GM12878 (cell line): ENCODE data around the gene DNAH2.

ENCODE experiments used
- ASH2L ChIP-seq: fragments of 300-600, 200-600 bp; sonication (generic); IDR thresholded peaks from 2 replicates; pipeline ENCODE4 v1.6.1; 2017; ENCODE audit warnings: low read depth, mild to moderate bottlenecking, borderline replicate concordance
- CREM ChIP-seq: IDR thresholded peaks from 2 replicates; pipeline ENCODE4 v1.6.1; 2014; ENCODE audit warnings: antibody characterized with exemption, low read depth
- GABPA ChIP-seq: IDR thresholded peaks from 2 replicates; pipeline ENCODE4 v1.6.1; 2014; ENCODE audit warnings: antibody characterized with exemption, low read depth, mild to moderate bottlenecking, inconsistent platforms
- KDM1A ChIP-seq: fragments of 200-600 bp; sonication (generic); IDR thresholded peaks from 2 replicates; pipeline ENCODE4 v1.6.1; 2016; ENCODE audit warnings: borderline replicate concordance
- TAF1 ChIP-seq: IDR thresholded peaks from 2 replicates; pipeline ENCODE4 v1.6.1; 2011; ENCODE audit warnings: mild to moderate bottlenecking, low read depth, low read length, borderline replicate concordance
- TCF12 ChIP-seq: IDR thresholded peaks from 2 replicates; pipeline ENCODE4 v1.6.1; 2011; ENCODE audit warnings: low read depth, mild to moderate bottlenecking, low read length
- TF ChIP-seq, protein P1 (sequence below), 3 experiments: IDR thresholded peaks in 2 of 3; conservative IDR thresholded peaks in 1 of 3; 2 replicates each; pipeline ENCODE4 v1.5.1; 2011; ENCODE audit warnings: low read depth in 3 of 3, low read length in 3 of 3, mild to moderate bottlenecking in 3 of 3, control low read depth in 2 of 3, moderate library complexity in 2 of 3, inconsistent platforms in 1 of 3, mixed read lengths in 1 of 3; ENCODE audit not compliant: control insufficient read depth in 2 of 3, insufficient read depth in 1 of 3; ENCODE audit errors: extremely low read depth in 1 of 3
- TF ChIP-seq, protein P2 (sequence below): IDR thresholded peaks from 2 replicates; pipeline ENCODE4 v1.6.1; 2012; ENCODE audit warnings: mild to moderate bottlenecking, low read depth, low read length
- TF ChIP-seq, protein P3 (sequence below): IDR thresholded peaks from 2 replicates; pipeline ENCODE4 v1.6.1; 2011; ENCODE audit warnings: low read depth, mild to moderate bottlenecking, low read length, moderate library complexity, borderline replicate concordance; ENCODE audit errors: extremely low read depth

DNA sequence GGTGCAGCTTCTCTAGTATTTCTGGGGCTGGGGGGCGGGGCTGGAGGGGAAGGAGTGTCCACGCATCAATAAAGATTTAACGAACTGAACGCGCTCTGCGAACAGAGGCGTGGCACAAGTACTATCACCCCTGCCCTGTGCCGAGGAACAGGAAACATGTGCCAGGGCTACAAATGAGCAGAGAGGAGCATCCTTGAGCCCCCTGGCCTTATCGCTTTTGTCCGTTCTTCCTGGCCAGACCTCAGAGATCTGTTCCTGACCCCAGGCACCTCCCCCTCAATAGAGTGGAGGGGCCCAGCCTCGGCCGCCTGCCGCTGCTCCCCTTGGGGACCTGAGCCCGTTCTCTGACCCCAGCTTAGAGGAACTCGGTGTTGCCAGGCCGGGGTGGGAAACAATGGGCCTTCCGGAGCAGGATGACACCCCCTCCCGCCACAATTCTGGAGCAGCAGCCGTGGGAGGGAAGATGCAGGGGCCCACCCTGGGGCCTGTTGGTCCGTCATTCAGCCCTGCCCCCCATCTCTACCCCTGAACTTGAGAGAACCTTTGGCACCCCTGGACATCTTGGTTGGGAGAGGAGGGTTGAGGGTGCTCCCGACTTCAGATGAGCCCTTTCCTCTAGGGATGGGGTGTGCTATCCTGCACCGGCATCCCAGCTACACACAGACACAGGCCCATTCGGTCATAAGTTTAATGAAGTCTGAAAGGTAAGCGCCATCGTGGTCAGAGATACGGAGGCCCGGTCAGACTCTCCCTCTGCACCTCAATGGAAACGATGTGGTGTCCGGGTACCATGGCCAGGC, 138.7 kb downstream of the DNAH2 start:
- TF ChIP-seq, protein P1, sequence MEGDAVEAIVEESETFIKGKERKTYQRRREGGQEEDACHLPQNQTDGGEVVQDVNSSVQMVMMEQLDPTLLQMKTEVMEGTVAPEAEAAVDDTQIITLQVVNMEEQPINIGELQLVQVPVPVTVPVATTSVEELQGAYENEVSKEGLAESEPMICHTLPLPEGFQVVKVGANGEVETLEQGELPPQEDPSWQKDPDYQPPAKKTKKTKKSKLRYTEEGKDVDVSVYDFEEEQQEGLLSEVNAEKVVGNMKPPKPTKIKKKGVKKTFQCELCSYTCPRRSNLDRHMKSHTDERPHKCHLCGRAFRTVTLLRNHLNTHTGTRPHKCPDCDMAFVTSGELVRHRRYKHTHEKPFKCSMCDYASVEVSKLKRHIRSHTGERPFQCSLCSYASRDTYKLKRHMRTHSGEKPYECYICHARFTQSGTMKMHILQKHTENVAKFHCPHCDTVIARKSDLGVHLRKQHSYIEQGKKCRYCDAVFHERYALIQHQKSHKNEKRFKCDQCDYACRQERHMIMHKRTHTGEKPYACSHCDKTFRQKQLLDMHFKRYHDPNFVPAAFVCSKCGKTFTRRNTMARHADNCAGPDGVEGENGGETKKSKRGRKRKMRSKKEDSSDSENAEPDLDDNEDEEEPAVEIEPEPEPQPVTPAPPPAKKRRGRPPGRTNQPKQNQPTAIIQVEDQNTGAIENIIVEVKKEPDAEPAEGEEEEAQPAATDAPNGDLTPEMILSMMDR (IDR thresholded peaks at IDR 0.05 in 2 of 3, conservative IDR thresholded peaks at IDR 0.05 in 1 of 3; ENCODE audit: control insufficient read depth in 2 of 3, extremely low read depth in 1 of 3, insufficient read depth in 1 of 3, low read depth in 3 of 3, low read length in 3 of 3): no peak
- TF ChIP-seq CREM: no peak
- TF ChIP-seq, protein P2, sequence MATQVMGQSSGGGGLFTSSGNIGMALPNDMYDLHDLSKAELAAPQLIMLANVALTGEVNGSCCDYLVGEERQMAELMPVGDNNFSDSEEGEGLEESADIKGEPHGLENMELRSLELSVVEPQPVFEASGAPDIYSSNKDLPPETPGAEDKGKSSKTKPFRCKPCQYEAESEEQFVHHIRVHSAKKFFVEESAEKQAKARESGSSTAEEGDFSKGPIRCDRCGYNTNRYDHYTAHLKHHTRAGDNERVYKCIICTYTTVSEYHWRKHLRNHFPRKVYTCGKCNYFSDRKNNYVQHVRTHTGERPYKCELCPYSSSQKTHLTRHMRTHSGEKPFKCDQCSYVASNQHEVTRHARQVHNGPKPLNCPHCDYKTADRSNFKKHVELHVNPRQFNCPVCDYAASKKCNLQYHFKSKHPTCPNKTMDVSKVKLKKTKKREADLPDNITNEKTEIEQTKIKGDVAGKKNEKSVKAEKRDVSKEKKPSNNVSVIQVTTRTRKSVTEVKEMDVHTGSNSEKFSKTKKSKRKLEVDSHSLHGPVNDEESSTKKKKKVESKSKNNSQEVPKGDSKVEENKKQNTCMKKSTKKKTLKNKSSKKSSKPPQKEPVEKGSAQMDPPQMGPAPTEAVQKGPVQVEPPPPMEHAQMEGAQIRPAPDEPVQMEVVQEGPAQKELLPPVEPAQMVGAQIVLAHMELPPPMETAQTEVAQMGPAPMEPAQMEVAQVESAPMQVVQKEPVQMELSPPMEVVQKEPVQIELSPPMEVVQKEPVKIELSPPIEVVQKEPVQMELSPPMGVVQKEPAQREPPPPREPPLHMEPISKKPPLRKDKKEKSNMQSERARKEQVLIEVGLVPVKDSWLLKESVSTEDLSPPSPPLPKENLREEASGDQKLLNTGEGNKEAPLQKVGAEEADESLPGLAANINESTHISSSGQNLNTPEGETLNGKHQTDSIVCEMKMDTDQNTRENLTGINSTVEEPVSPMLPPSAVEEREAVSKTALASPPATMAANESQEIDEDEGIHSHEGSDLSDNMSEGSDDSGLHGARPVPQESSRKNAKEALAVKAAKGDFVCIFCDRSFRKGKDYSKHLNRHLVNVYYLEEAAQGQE: no peak
- TF ChIP-seq, protein P3, sequence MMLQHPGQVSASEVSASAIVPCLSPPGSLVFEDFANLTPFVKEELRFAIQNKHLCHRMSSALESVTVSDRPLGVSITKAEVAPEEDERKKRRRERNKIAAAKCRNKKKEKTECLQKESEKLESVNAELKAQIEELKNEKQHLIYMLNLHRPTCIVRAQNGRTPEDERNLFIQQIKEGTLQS: no peak
- TF ChIP-seq TCF12: no peak
- TF ChIP-seq GABPA: no peak
- TF ChIP-seq KDM1A: no peak
- TF ChIP-seq TAF1: no peak
- no peak for TF ChIP-seq ASH2L
